K562 (cell line): ENCODE results near the gene PHETA1. TPM values are rescaled to one million over a fixed set of nuclear protein-coding genes. Genes with fewer than 3 reads are reported as not detected.

Source experiments
- ATAC-seq: fragments of 200-7000 bp; cut with Tn5 transposase; 3 replicates; pipeline ENCODE4 v1.9.1; 2020; ENCODE audit warnings: moderate library complexity
- BruUV-seq: library from RNA; stranded (reverse); fragments of 400-500 nt; replicated peaks from 2 replicates; lab custom pipeline; 2021; lab: Mats Ljungman, UMichigan
- CTCF ChIA-PET: fragments of 300-600 bp; formaldehyde crosslinking; extraction: SDS; loops from one replicate; lab custom pipeline; 2021; ENCODE audit warnings: low intra/inter-chr PET ratio; lab: Yijun Ruan, JAX
- POLR2A ChIA-PET: fragments of 300-600, 350-650 bp; sonication (Branson Sonifier 250); formaldehyde crosslinking; extraction: SDS; loops from one replicate; lab custom pipeline; 2021; ENCODE audit warnings: antibody characterized with exemption, inconsistent platforms; lab: Yijun Ruan, JAX
- DNase-seq, 4 experiments: peaks; one replicate each; pipeline versions ENCODE4 v3.0.0 to v3.0.0-alpha.2; 2011 to 2018; ENCODE audit warnings: low spot score in 3 of 4, mixed read lengths in 3 of 4; ENCODE audit errors: extremely low read depth in 1 of 4
- FAIRE-seq: peaks from 2 replicates; lab custom pipeline; 2011; peaks lifted over from hg19 to GRCh38; lab: Jason Lieb, UNC
- H2AFZ ChIP-seq: 2 replicates; pipeline ENCODE4 v1.6.0; 2011; ENCODE audit warnings: low read depth, low read length, control low read depth, inconsistent platforms
- H3K27ac ChIP-seq: fragments of 200-600 bp; 3 replicates; pipeline ENCODE4 v1.8.0; 2011; ENCODE audit warnings: low read depth, mild to moderate bottlenecking, control low read depth, inconsistent platforms, low read length, moderate library complexity, mixed read lengths; ENCODE audit errors: extremely low read depth
- H3K27me3 ChIP-seq, 2 experiments: fragments of 300-600 bp in 1 of 2; 2 replicates in 1 of 2; 3 replicates in 1 of 2; pipeline versions ENCODE4 v1.6.0 to v1.8.0; 2011; ENCODE audit warnings: inconsistent platforms in 2 of 2, low read length in 2 of 2, mild to moderate bottlenecking in 1 of 2, mixed read lengths in 1 of 2, moderate library complexity in 1 of 2; ENCODE audit not compliant: control insufficient read depth in 2 of 2, insufficient read depth in 2 of 2
- H3K36me3 ChIP-seq: fragments of 300-600 bp; 3 replicates; pipeline ENCODE4 v1.8.0; 2011; ENCODE audit warnings: mild to moderate bottlenecking, low read length, inconsistent platforms; ENCODE audit not compliant: control insufficient read depth, insufficient read depth
- H3K4me1 ChIP-seq, 2 experiments: fragments of 200-600 bp in 1 of 2; replicated peaks in 1 of 2; 2 replicates in 1 of 2; 3 replicates in 1 of 2; pipeline versions ENCODE4 v1.5.1 to v1.8.0; 2011; ENCODE audit warnings: inconsistent platforms in 2 of 2, low read length in 2 of 2, mild to moderate bottlenecking in 1 of 2, mixed read lengths in 1 of 2, moderate library complexity in 1 of 2; ENCODE audit not compliant: control insufficient read depth in 2 of 2, insufficient read depth in 2 of 2
- H3K4me2 ChIP-seq: 2 replicates; pipeline ENCODE4 v1.6.1; 2011; ENCODE audit warnings: low read length, control low read depth, inconsistent platforms, mixed read lengths; ENCODE audit not compliant: insufficient read depth
- H3K4me3 ChIP-seq: fragments of 200-600 bp; sonication (generic), shearing (Covaris generic); 2 replicates; pipeline ENCODE4 v1.5.1; 2016; ENCODE audit warnings: control low read depth, inconsistent platforms
- H3K79me2 ChIP-seq: fragments of 200-600 bp; 3 replicates; pipeline ENCODE4 v1.8.0; 2011; ENCODE audit warnings: low read length, inconsistent platforms; ENCODE audit not compliant: control insufficient read depth, insufficient read depth
- H3K9ac ChIP-seq, 2 experiments: 2 replicates each; pipeline versions ENCODE4 v1.6.0 to v1.6.1; 2011; ENCODE audit warnings: low read depth in 2 of 2, low read length in 2 of 2, control low read depth in 1 of 2, inconsistent platforms in 1 of 2, mild to moderate bottlenecking in 1 of 2, mixed read lengths in 1 of 2; ENCODE audit not compliant: insufficient read depth in 1 of 2
- H3K9me1 ChIP-seq: one replicate; pipeline ENCODE4 v1.6.0; 2011; ENCODE audit warnings: inconsistent platforms, mild to moderate bottlenecking, low read length, moderate library complexity; ENCODE audit not compliant: control insufficient read depth, insufficient read depth
- H3K9me3 ChIP-seq: replicated peaks from 2 replicates; pipeline ENCODE4 v1.5.1; 2011; ENCODE audit warnings: low read depth, low read length, inconsistent platforms; ENCODE audit not compliant: control insufficient read depth, insufficient read depth
- H4K20me1 ChIP-seq: replicated peaks from 2 replicates; pipeline ENCODE4 v1.6.1; 2011; ENCODE audit warnings: low read length, inconsistent platforms, mixed read lengths; ENCODE audit not compliant: control insufficient read depth, insufficient read depth
- BRD9 ChIP-seq: fragments of 450-650 bp; IDR thresholded peaks from 2 replicates; pipeline ENCODE4 v1.6.1; 2018; ENCODE audit warnings: low read depth; ENCODE audit not compliant: partially characterized antibody
- CCNT2 ChIP-seq: IDR thresholded peaks from 2 replicates; pipeline ENCODE4 v1.6.1; 2011; ENCODE audit warnings: borderline replicate concordance, low read depth, mild to moderate bottlenecking, moderate library complexity, mixed read lengths, low read length; ENCODE audit not compliant: insufficient read length; ENCODE audit errors: extremely low read depth
- HDAC3 ChIP-seq: fragments of 450-650 bp; IDR thresholded peaks from 2 replicates; pipeline ENCODE4 v1.6.1; 2018; ENCODE audit warnings: borderline replicate concordance, mild to moderate bottlenecking, moderate library complexity; ENCODE audit not compliant: partially characterized antibody
- RAD51 ChIP-seq: fragments of 450-650 bp; IDR thresholded peaks from 2 replicates; pipeline ENCODE4 v1.7.1; 2016; ENCODE audit warnings: low read depth, mild to moderate bottlenecking, borderline replicate concordance
- TRIM28 ChIP-seq: fragments of 450-650 bp; IDR thresholded peaks from 2 replicates; pipeline ENCODE4 v1.6.1; 2017
- ZC3H4 ChIP-seq: sonication (generic); formaldehyde crosslinking; IDR thresholded peaks from 2 replicates; pipeline ENCODE4 v1.9.0; 2021; ENCODE audit warnings: missing genetic modification reagents, borderline replicate concordance
- ZFP36 ChIP-seq: fragments of 150-350 bp; IDR thresholded peaks from 2 replicates; pipeline ENCODE4 v1.6.1; 2018; ENCODE audit warnings: low read length, low read depth; ENCODE audit not compliant: partially characterized antibody
- ZKSCAN1 ChIP-seq: fragments of 150-350 bp; IDR thresholded peaks from 2 replicates; pipeline ENCODE4 v1.6.1; 2016; ENCODE audit warnings: low read depth, low read length
- WGBS: fragments of 100-300 bp; shearing (Covaris generic); methylation state at CpG from one replicate; pipeline ENCODE4 v1.1.6; 2016; ENCODE audit warnings: low coverage, mixed read lengths; ENCODE audit not compliant: insufficient coverage; ENCODE audit errors: missing lambda C conversion rate; 5-methylcytosine and 5-hydroxymethylcytosine counted together
- in situ Hi-C: fragments of 300-500 bp; cut with MboI; formaldehyde crosslinking; loops from 4 replicates; pipeline ENCODE4 v1.15.0; 2018; ENCODE audit warnings: inconsistent platforms, mixed read lengths
- intact Hi-C: fragments of 100-400 bp; cut with micrococcal nuclease; formaldehyde crosslinking; loops from 2 replicates; pipeline ENCODE4 v1.14.2; 2022
- polyA plus RNA-seq, 8 experiments: library from polyadenylated mRNA; depleted of rRNA in 4 of 8; stranded (reverse) in 5 of 8; unstranded in 3 of 8; fragments of >200 nt; fragmentation: Nextera tagmentation in 2 of 8; fragmentation: Illumina TruSeq in 1 of 8; extraction: Ambion mirVana in 2 of 8; extraction: Trizol in 1 of 8; gene quantifications; 2 replicates each; pipeline versions ENCODE4 v1.2.1 to v1.2.3, GENCODE V29; 2011 to 2014; ENCODE audit warnings: inconsistent platforms in 1 of 8, missing spikeins in 1 of 8
- total RNA-seq, 7 experiments: library from RNA; depleted of rRNA in 6 of 7; stranded (reverse); fragments of >200 nt in 6 of 7; fragmentation: Illumina TruSeq in 2 of 7; extraction: Trizol in 2 of 7; gene quantifications; 2 replicates each; pipeline versions ENCODE4 v1.2.1 to v1.2.3, GENCODE V29; 2011 to 2021; ENCODE audit warnings: low replicate concordance in 1 of 7

Gene PHETA1
- total and polyA plus RNA-seq, 9 of the 15 experiments (the other 6 are each of a cell fraction or from before 2014, with no cell fraction given) = 0.03 to 12.4 (median 3.0) TPM

DNA sequence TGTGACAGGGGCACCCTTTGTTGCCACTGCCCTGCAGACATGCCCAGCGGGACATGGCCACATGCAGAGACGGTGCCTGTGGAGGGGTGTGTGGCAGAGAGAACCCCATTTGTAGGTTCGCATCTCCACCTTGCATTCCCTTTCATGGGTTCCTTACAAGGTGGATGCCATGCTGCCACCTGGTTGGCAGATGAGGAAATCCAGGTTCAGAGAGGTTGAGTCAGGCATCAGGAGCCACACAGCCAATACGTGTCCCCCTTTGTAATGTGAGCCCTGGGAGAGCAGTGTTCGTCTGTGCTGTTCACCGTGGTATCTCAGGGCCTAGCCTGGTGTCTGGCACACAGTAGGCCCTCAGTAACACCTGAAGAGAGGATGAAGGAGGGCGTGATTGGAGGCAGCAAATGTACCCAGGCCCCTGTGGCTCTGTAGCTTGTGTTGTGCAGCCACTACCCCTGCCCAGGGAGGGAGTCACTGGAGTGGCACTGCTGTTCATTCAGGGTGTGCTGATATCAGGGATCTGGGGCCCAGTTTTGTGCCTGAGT is 45.9 kb upstream of the PHETA1 start:
- H3K79me2 ChIP-seq = peaks cover 97% of the 10 kb centered on the region
- H3K27me3 ChIP-seq = no peaks in the 10 kb centered on the region
- H3K4me3 ChIP-seq = no peak overlapping the region
- no peak overlapping the region for H2AFZ ChIP-seq
- peak overlapping the region; percentile 29; the same call in 1 of the 3 replicates for H3K27ac ChIP-seq
- no peak for ATAC-seq
- H3K4me1 ChIP-seq = peaks cover 43% of the 10 kb centered on the region in 2 experiments
- no peak for DNase-seq
- peaks cover 82% of the 10 kb centered on the region for H3K36me3 ChIP-seq
- in situ Hi-C loops (no loop called here), intact Hi-C loops (no loop called here)
- no peaks in the 10 kb centered on the region for H3K9me3 ChIP-seq
- no peak overlapping the region for H3K4me2 ChIP-seq
- no TSS peak for BruUV-seq
- peaks cover 18% of the 10 kb centered on the region for H3K9me1 ChIP-seq
- peaks cover 47% of the 10 kb centered on the region for H4K20me1 ChIP-seq
- TF ChIP-seq RAD51 (no peak), HDAC3 (no peak), ZFP36 (peak; percentile 63), ZC3H4 (CRISPR knock-in tag) (no peak), CCNT2 (no peak), TRIM28 (no peak), BRD9 (no peak), ZKSCAN1 (peak; percentile 92)
- ChIA-PET POLR2A (interaction anchor here (4.0 kb wide), 1 partner anchor 11 kb away, joined by 24 read pairs; no protein-coding TSS in a partner anchor), CTCF (no interaction called here)
- no peak for FAIRE-seq
- 96% methylated on average over 7 of the region's 7 CpGs for WGBS
- H3K9ac ChIP-seq = peak overlapping the region in 1 of 2 experiments; percentile 8; a peak in 1 of 4 replicates
